Endothelial cell of umbilical vein (primary cell): Measurements from ENCODE around the gene ZDHHC16. TPM values are rescaled to one million over a fixed set of nuclear protein-coding genes. Genes with fewer than 3 reads are reported as not detected.

Source experiments
- BruUV-seq: library from RNA; stranded (reverse); fragments of 400-500 nt; replicated peaks from 2 replicates; lab custom pipeline; 2021; lab: Mats Ljungman, UMichigan
- CTCF ChIA-PET: fragments of 300-600, 350-600 bp; sonication (Branson Sonifier 250); formaldehyde crosslinking; loops from one replicate; lab custom pipeline; 2021; ENCODE audit warnings: antibody characterized with exemption, inconsistent platforms; lab: Charles Lee
- POLR2A ChIA-PET: fragments of 300-600, 350-600 bp; sonication (Branson Sonifier 250); formaldehyde crosslinking; loops from one replicate; lab custom pipeline; 2021; ENCODE audit warnings: antibody characterized with exemption, inconsistent platforms; lab: Charles Lee
- DNase-seq: peaks from one replicate; pipeline ENCODE4 v3.0.0-alpha.2; 2011; ENCODE audit warnings: low read depth, low spot score
- FAIRE-seq: peaks from 2 replicates; lab custom pipeline; 2011; peaks lifted over from hg19 to GRCh38; lab: Jason Lieb, UNC
- H2AFZ ChIP-seq: 2 replicates; pipeline ENCODE4 v1.6.0; 2012; ENCODE audit warnings: low read depth, low read length, control low read depth, inconsistent platforms
- H3K27ac ChIP-seq: 2 replicates; pipeline ENCODE4 v1.5.1; 2011; ENCODE audit warnings: low read depth, mild to moderate bottlenecking, control low read depth, low read length, moderate library complexity; ENCODE audit not compliant: insufficient read depth
- H3K27me3 ChIP-seq, 2 experiments: 2 replicates each; pipeline versions ENCODE4 v1.6.0 to v1.6.1; 2011; ENCODE audit warnings: low read length in 2 of 2, mixed read lengths in 1 of 2; ENCODE audit not compliant: control insufficient read depth in 2 of 2, insufficient read depth in 2 of 2
- H3K36me3 ChIP-seq, 2 experiments: 2 replicates in 1 of 2; 3 replicates in 1 of 2; pipeline ENCODE4 v1.5.1; 2011; ENCODE audit warnings: low read length in 2 of 2, mild to moderate bottlenecking in 1 of 2, moderate library complexity in 1 of 2; ENCODE audit not compliant: control insufficient read depth in 2 of 2, insufficient read depth in 2 of 2; ENCODE audit errors: extremely low read depth in 1 of 2
- H3K4me1 ChIP-seq: 3 replicates; pipeline ENCODE4 v1.5.1; 2011; ENCODE audit warnings: mild to moderate bottlenecking, low read length; ENCODE audit not compliant: control insufficient read depth, insufficient read depth; ENCODE audit errors: extremely low read depth
- H3K4me2 ChIP-seq: 2 replicates; pipeline ENCODE4 v1.6.1; 2011; ENCODE audit warnings: low read length, control low read depth, mixed read lengths; ENCODE audit not compliant: insufficient read depth
- H3K4me3 ChIP-seq, 3 experiments: fragments of 200-600 bp in 1 of 3; sonication (generic), shearing (Covaris generic) in 1 of 3; replicated peaks in 1 of 3; 2 replicates each; pipeline ENCODE4 v1.5.1; 2011 to 2016; ENCODE audit warnings: control low read depth in 3 of 3, low read length in 3 of 3, mild to moderate bottlenecking in 2 of 3, inconsistent platforms in 1 of 3, low read depth in 1 of 3, moderate library complexity in 1 of 3; ENCODE audit not compliant: insufficient read depth in 1 of 3
- H3K79me2 ChIP-seq: 2 replicates; pipeline ENCODE4 v1.6.0; 2012; ENCODE audit warnings: low read length, inconsistent platforms; ENCODE audit not compliant: control insufficient read depth, insufficient read depth
- H3K9ac ChIP-seq: replicated peaks from 2 replicates; pipeline ENCODE3; 2011; ENCODE audit warnings: low read length, control low read depth; ENCODE audit not compliant: insufficient read depth; ENCODE audit errors: extremely low read depth
- H3K9me1 ChIP-seq: replicated peaks from 3 replicates; pipeline ENCODE4 v1.6.0; 2011; ENCODE audit warnings: mild to moderate bottlenecking, low read length; ENCODE audit not compliant: control insufficient read depth, insufficient read depth; ENCODE audit errors: extremely low read depth
- H3K9me3 ChIP-seq: replicated peaks from 2 replicates; pipeline ENCODE4 v1.5.1; 2012; ENCODE audit warnings: low read length, inconsistent platforms; ENCODE audit not compliant: control insufficient read depth, insufficient read depth
- H4K20me1 ChIP-seq: replicated peaks from 2 replicates; pipeline ENCODE3; 2011; ENCODE audit warnings: mild to moderate bottlenecking, low read length; ENCODE audit not compliant: control insufficient read depth, insufficient read depth; ENCODE audit errors: extremely low read depth
- EZH2 ChIP-seq: IDR thresholded peaks from 2 replicates; pipeline ENCODE4 v1.6.1; 2012; ENCODE audit warnings: borderline replicate concordance, low read depth, mild to moderate bottlenecking, moderate library complexity, low read length, inconsistent platforms; ENCODE audit not compliant: severe bottlenecking
- FOS ChIP-seq: IDR thresholded peaks from 2 replicates; pipeline ENCODE4 v1.6.1; 2011; ENCODE audit warnings: mild to moderate bottlenecking, low read length, moderate library complexity, borderline replicate concordance; ENCODE audit not compliant: insufficient read depth
- GATA2 ChIP-seq: IDR thresholded peaks from 2 replicates; pipeline ENCODE4 v1.7.0; 2011; ENCODE audit warnings: low read depth, mild to moderate bottlenecking, moderate library complexity, mixed read lengths, low read length; ENCODE audit not compliant: insufficient read length, insufficient read depth
- JUN ChIP-seq: IDR thresholded peaks from 2 replicates; pipeline ENCODE4 v1.6.1; 2011; ENCODE audit warnings: borderline replicate concordance, low read depth; ENCODE audit not compliant: insufficient read length, insufficient read depth
- MYC ChIP-seq: IDR thresholded peaks from one replicate; pipeline ENCODE4 v1.6.1; 2011; ENCODE audit warnings: mild to moderate bottlenecking, low read depth, low read length
- POLR2A ChIP-seq: IDR thresholded peaks from 2 replicates; pipeline ENCODE4 v1.6.1; 2012; ENCODE audit warnings: low read depth, mild to moderate bottlenecking, control low read depth, low read length
- POLR2AphosphoS5 ChIP-seq: IDR thresholded peaks from 2 replicates; pipeline ENCODE4 v1.6.1; 2012; ENCODE audit warnings: low read depth, mild to moderate bottlenecking, control low read depth, low read length, moderate library complexity; ENCODE audit not compliant: insufficient read depth
- dilution Hi-C: fragments of 300-500 bp; cut with MboI; formaldehyde crosslinking; loops from one replicate; pipeline ENCODE4 v1.15.0; 2019; ENCODE audit warnings: low sequenced_read_pairs; ENCODE audit not compliant: extremely low pct_ligation_motif_present
- intact Hi-C: fragments of 100-400 bp; cut with micrococcal nuclease; formaldehyde crosslinking; loops from one replicate; pipeline ENCODE4 v1.10.0; 2022
- polyA plus RNA-seq, 4 experiments: library from polyadenylated mRNA; depleted of rRNA in 3 of 4; stranded (reverse) in 3 of 4; unstranded in 1 of 4; fragments of >200 nt; gene quantifications; 2 replicates each; pipeline versions ENCODE4 v1.2.1 to v1.2.3, GENCODE V29; 2011 to 2012; ENCODE audit warnings: missing spikeins in 1 of 4
- total RNA-seq: library from RNA; stranded (reverse); gene quantifications from 2 replicates; pipeline ENCODE4 v1.2.3, GENCODE V29; 2021
- TF ChIP-seq, protein P1 (sequence below): IDR thresholded peaks from 2 replicates; pipeline ENCODE4 v1.6.1; 2011; ENCODE audit not compliant: insufficient read depth, insufficient read length
- TF ChIP-seq, protein P2 (sequence below), 2 donors: IDR thresholded peaks; 1 replicate in 1 of 2; 2 replicates in 1 of 2; pipeline ENCODE4 v1.5.1; 2011; ENCODE audit warnings: low read length in 2 of 2, mild to moderate bottlenecking in 2 of 2, moderate library complexity in 2 of 2, control low read depth in 1 of 2, inconsistent platforms in 1 of 2, low read depth in 1 of 2; ENCODE audit not compliant: insufficient read depth in 1 of 2; ENCODE audit errors: extremely low read depth in 1 of 2

ZDHHC16 gene
- total and polyA plus RNA-seq, 2 donors (not counting 3 experiments of a cell fraction or from before 2014, with no cell fraction given): 52.0 to 125 TPM

DNA sequence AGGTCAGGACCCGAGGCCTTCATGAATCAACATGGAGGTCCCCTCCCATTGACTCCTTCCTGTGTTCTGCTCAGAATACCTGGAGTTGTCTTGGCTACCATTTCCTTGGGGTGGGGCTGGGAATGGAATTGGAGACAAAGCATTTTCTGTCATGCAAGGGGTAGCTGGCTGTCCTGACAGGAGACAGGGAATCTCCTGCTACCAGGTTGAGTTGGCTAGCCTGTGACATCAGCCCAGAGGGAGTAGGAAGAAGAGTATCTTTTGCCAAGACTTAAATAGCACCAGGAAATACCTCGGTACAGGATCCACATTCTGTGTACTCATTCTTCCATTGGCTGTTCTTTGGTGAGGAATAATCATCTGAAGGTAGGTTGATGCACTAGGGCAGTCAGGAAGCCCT is 4.9 kb downstream of the ZDHHC16 start:
- peaks cover 47% of the 10 kb centered on the region for H3K79me2 ChIP-seq
- FAIRE-seq (peak; percentile 49), DNase-seq (no peak)
- BruUV-seq: no TSS peak
- H3K27me3 ChIP-seq: no peaks in the 10 kb centered on the region
- dilution Hi-C loops: no loop called here
- H3K4me2 ChIP-seq: no peak overlapping the region
- H3K9me3 ChIP-seq: no peaks in the 10 kb centered on the region
- ChIA-PET POLR2A (no interaction called here), CTCF (interaction anchor here (1.7 kb wide), 1 partner anchor 11 kb away, joined by 4 read pairs; no protein-coding TSS in a partner anchor)
- no peak overlapping the region for H3K4me3 ChIP-seq
- no peaks in the 10 kb centered on the region for H3K9me1 ChIP-seq
- H3K4me1 ChIP-seq: peaks cover 16% of the 10 kb centered on the region
- peaks cover 9 to 17% of the 10 kb centered on the region in 2 experiments for H3K36me3 ChIP-seq
- TF ChIP-seq JUN (no peak), POLR2A (no peak), POLR2AphosphoS5 (no peak), EZH2 (no peak), MYC (no peak), GATA2 (no peak), FOS (no peak)
- TF ChIP-seq, protein P1, sequence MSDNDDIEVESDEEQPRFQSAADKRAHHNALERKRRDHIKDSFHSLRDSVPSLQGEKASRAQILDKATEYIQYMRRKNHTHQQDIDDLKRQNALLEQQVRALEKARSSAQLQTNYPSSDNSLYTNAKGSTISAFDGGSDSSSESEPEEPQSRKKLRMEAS: no peak
- TF ChIP-seq, protein P2, sequence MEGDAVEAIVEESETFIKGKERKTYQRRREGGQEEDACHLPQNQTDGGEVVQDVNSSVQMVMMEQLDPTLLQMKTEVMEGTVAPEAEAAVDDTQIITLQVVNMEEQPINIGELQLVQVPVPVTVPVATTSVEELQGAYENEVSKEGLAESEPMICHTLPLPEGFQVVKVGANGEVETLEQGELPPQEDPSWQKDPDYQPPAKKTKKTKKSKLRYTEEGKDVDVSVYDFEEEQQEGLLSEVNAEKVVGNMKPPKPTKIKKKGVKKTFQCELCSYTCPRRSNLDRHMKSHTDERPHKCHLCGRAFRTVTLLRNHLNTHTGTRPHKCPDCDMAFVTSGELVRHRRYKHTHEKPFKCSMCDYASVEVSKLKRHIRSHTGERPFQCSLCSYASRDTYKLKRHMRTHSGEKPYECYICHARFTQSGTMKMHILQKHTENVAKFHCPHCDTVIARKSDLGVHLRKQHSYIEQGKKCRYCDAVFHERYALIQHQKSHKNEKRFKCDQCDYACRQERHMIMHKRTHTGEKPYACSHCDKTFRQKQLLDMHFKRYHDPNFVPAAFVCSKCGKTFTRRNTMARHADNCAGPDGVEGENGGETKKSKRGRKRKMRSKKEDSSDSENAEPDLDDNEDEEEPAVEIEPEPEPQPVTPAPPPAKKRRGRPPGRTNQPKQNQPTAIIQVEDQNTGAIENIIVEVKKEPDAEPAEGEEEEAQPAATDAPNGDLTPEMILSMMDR (IDR thresholded peaks at IDR 0.05; ENCODE audit: extremely low read depth in 1 of 2, insufficient read depth in 1 of 2, low read depth in 1 of 2, low read length in 2 of 2): no peak
- H3K27ac ChIP-seq: no peak overlapping the region
- intact Hi-C loops: no loop called here
- no peak overlapping the region for H3K9ac ChIP-seq
- no peaks in the 10 kb centered on the region for H4K20me1 ChIP-seq
- no peak overlapping the region for H2AFZ ChIP-seq
